ENCODE data around the gene NFAT5. TPM values are rescaled to one million over a fixed set of nuclear protein-coding genes. Genes with fewer than 3 reads are reported as not detected.
"Not testable (repeated sequence)": the region's sequence is repeated elsewhere in the genome, so short reads cannot be mapped to it uniquely, and the experiment has no call there.

NFAT5 gene
- total RNA-seq, 1 experiment from 2014 or later: 57.9 TPM

DNA sequence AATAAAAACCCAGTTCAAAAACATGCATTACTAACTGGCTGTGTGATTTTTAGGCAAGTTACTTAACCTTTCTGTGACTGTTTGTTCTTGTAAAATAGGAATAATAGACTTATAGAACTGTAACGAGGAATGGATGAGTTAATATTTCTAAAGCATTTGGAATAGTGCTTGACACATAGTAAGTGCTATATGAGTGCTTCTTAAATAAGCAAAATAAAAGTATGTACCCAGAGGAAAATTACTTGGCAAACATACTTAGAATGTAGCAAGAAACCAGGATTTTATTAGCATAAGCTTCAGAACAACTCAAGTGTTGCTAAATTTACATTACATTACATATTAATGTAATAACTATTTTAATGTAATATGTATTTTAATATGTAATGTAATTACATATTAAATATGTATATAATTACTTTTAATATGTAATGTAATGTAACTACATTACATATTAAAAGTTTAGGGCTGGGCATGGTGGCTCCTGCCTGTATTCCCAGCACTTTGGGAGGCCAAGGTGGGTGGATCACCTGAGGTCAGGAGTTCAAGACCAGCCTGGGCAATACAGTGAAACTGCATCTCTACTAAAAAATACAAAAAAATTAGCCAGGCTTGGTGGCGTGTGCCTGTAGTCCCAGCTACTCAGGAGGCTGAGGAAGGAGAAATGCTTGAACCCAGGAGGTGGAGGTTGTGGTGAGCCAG lies 14.2 kb downstream of the NFAT5 start:
- intact Hi-C loops (cut with micrococcal nuclease; ENCODE audit: unreplicated experiment): no loop called here
- Mint-ChIP-seq H3K27ac (ENCODE audit: unreplicated experiment) (no peak overlapping the region), H3K27me3 (ENCODE audit: unreplicated experiment) (no peaks in the 10 kb centered on the region), H3K4me3 (ENCODE audit: low read depth, unreplicated experiment) (no peak overlapping the region), H3K9me3 (ENCODE audit: low read depth, unreplicated experiment) (no peaks in the 10 kb centered on the region), H3K4me1 (ENCODE audit: low read depth, unreplicated experiment) (peaks cover 5% of the 10 kb centered on the region), H3K36me3 (ENCODE audit: insufficient read depth, unreplicated experiment) (peaks cover 20% of the 10 kb centered on the region)
- no peak for DNase-seq
- TF ChIP-seq, protein P1, sequence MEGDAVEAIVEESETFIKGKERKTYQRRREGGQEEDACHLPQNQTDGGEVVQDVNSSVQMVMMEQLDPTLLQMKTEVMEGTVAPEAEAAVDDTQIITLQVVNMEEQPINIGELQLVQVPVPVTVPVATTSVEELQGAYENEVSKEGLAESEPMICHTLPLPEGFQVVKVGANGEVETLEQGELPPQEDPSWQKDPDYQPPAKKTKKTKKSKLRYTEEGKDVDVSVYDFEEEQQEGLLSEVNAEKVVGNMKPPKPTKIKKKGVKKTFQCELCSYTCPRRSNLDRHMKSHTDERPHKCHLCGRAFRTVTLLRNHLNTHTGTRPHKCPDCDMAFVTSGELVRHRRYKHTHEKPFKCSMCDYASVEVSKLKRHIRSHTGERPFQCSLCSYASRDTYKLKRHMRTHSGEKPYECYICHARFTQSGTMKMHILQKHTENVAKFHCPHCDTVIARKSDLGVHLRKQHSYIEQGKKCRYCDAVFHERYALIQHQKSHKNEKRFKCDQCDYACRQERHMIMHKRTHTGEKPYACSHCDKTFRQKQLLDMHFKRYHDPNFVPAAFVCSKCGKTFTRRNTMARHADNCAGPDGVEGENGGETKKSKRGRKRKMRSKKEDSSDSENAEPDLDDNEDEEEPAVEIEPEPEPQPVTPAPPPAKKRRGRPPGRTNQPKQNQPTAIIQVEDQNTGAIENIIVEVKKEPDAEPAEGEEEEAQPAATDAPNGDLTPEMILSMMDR (IDR thresholded peaks at IDR 0.05; ENCODE audit: unreplicated experiment): no peak
- CTCF ChIA-PET: no interaction called here
- BruUV-seq (replicated peaks): no TSS peak

DNA sequence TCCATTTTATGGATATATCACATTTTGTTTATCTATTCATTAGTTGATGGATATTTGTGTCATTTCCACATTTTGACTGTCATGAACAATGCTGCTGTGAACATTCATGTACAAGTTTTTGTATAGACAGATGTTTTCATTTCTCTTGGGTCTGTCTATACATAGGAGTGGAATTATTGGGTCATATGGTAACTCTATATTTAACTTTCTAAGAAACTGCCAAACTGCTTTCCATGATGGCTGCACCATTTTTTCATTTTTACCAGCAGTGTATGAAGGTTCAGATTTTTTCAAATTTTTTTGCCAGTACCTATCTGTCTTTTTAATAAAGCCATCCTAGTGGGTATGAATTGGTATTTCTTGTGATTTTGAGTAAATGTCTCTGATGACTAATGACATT lies 15.5 kb downstream of the NFAT5 start:
- DNase-seq: no peak
- Mint-ChIP-seq H3K4me3 (ENCODE audit: low read depth, unreplicated experiment) (no peak overlapping the region), H3K4me1 (ENCODE audit: low read depth, unreplicated experiment) (peaks cover 5% of the 10 kb centered on the region), H3K27me3 (ENCODE audit: unreplicated experiment) (no peaks in the 10 kb centered on the region), H3K36me3 (ENCODE audit: insufficient read depth, unreplicated experiment) (peaks cover 23% of the 10 kb centered on the region), H3K9me3 (ENCODE audit: low read depth, unreplicated experiment) (no peaks in the 10 kb centered on the region), H3K27ac (ENCODE audit: unreplicated experiment) (no peak overlapping the region)
- TF ChIP-seq, protein P1 (IDR thresholded peaks at IDR 0.05; ENCODE audit: unreplicated experiment): no peak
- CTCF ChIA-PET: interaction anchor here (1.2 kb wide), 1 partner anchor 13 kb away, joined by 4 read pairs; no protein-coding TSS in a partner anchor
- BruUV-seq (replicated peaks): no TSS peak
- intact Hi-C loops (cut with micrococcal nuclease; ENCODE audit: unreplicated experiment): no loop called here

DNA sequence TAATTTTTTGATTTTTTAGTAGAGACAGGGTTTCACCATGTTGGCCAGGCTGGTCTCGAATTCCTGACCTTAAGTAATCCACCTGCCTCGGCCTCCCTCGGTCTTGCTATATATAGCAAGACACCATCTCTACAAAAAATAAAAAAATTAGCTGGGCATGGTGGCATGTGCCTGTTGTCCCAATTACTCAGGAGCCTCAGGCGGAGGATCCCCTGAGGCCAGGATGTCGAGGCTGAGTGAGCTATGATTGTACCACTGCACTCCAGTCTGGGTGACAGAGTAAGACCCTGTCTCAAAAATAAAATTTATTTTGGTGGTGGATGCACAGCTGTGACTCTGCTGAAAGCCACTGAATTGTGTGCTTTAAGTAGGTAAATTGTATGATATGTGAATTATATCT lies 18.7 kb downstream of the NFAT5 start:
- peaks cover 25% of the 10 kb centered on the region for H3K36me3 Mint-ChIP-seq (ENCODE audit: insufficient read depth, unreplicated experiment)
- H3K27me3 Mint-ChIP-seq (ENCODE audit: unreplicated experiment); intact Hi-C loops (cut with micrococcal nuclease; ENCODE audit: unreplicated experiment); H3K4me1 Mint-ChIP-seq (ENCODE audit: low read depth, unreplicated experiment); H3K4me3 Mint-ChIP-seq (ENCODE audit: low read depth, unreplicated experiment); H3K27ac Mint-ChIP-seq (ENCODE audit: unreplicated experiment); H3K9me3 Mint-ChIP-seq (ENCODE audit: low read depth, unreplicated experiment); BruUV-seq (replicated peaks); DNase-seq: not testable (repeated sequence)
- CTCF ChIA-PET: interaction anchor here (0.6 to 0.7 kb wide), 2 partner anchors 140 to 299 kb away, joined by 3 to 5 read pairs; no protein-coding TSS in a partner anchor

DNA sequence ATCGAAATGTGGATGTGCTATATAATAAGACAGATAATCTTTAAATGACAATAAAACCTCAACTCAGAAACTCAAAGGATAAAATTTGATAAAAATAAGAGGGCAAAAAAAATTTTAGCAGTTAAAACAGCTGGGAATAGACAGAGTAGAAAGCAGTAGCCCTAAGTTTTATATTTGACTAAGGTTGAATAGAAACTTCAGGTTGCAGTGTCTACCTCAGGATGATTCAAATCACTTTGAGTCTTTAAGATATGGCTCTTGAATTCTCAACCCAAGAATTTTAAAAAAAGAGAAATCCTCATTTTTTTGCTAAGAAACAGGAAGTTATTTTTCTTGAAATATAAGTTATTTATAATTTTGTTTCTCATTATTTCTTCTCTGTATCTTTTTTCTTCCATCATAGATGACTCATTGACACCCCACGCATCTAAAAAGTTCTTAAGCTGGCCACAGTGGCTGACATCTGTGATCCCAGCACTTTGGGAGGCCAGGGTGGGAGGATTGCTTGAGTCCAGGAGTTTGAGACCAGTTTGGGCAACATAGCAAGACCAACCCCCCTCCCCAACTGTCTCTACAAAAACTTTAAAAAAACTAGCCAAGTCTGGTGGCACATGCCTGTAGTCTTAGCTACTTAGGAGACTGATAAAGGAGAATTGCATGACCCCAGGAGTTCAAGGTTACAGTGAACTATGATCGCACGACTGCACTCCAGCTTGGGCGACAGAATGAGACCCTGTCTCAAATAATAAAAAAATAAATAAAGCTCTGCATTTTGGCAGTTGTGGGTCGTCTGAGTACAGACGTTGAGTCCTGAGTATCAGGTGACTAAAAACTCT lies 23.9 kb downstream of the NFAT5 start:
- no peak for DNase-seq

More for the DNA sequence above, 23.9 kb downstream of the NFAT5 start:
- Mint-ChIP-seq H3K4me1 (ENCODE audit: low read depth, unreplicated experiment) (peaks cover 16% of the 10 kb centered on the region), H3K27ac (ENCODE audit: unreplicated experiment) (no peak overlapping the region), H3K27me3 (ENCODE audit: unreplicated experiment) (no peaks in the 10 kb centered on the region), H3K4me3 (ENCODE audit: low read depth, unreplicated experiment) (no peak overlapping the region), H3K36me3 (ENCODE audit: insufficient read depth, unreplicated experiment) (peaks cover 14% of the 10 kb centered on the region), H3K9me3 (ENCODE audit: low read depth, unreplicated experiment) (no peaks in the 10 kb centered on the region)
- CTCF ChIA-PET: no interaction called here
- intact Hi-C loops (cut with micrococcal nuclease; ENCODE audit: unreplicated experiment): no loop called here
- TF ChIP-seq, protein P1 (IDR thresholded peaks at IDR 0.05; ENCODE audit: unreplicated experiment): no peak
- BruUV-seq (replicated peaks): no TSS peak

All from Calu3 (cell line).